Measurements from ENCODE around the gene XIAP.
A peak's percentile ranks its signal among the peaks of the same experiment; 100 is the strongest.

XIAP gene

GRCh38 chrX:123943488-123943887 lies 83.6 kb downstream of the XIAP start:
- DNase-seq (ENCODE audit: low read depth, low spot score): no peak
- no peak overlapping the region for H3K27ac ChIP-seq

GRCh38 chrX:123949846-123950245 lies 90.0 kb downstream of the XIAP start:
- H3K27ac ChIP-seq: no peak overlapping the region
- DNase-seq (ENCODE audit: low read depth, low spot score): no peak

GRCh38 chrX:123959281-123960063 lies 99.6 kb downstream of the XIAP start:
- H3K27ac ChIP-seq: peak overlapping the region; percentile 93
- no peak for DNase-seq (ENCODE audit: low read depth, low spot score)

GRCh38 chrX:123960956-123961267 lies 101.1 kb downstream of the XIAP start:
- H3K27ac ChIP-seq: peak overlapping the region; percentile 93
- no peak for DNase-seq (ENCODE audit: low read depth, low spot score)

GRCh38 chrX:123961268-123962005 lies 101.6 kb downstream of the XIAP start, which contains the start of gene STAG2:
TSS of gene STAG2 (plus strand) at chrX:123961706. CDS start at chrX:124022628, 60,922 bp downstream.
- DNase-seq (ENCODE audit: low read depth, low spot score): no peak
- H3K27ac ChIP-seq: peak within 1 kb of the TSS; percentile 93

GRCh38 chrX:123962006-123962467 lies 102.2 kb downstream of the XIAP start:
- no peak for DNase-seq (ENCODE audit: low read depth, low spot score)
- peak overlapping the region; percentile 93 for H3K27ac ChIP-seq

- DNase-seq (ENCODE audit: low read depth, low spot score): peak; percentile 78
- H3K27ac ChIP-seq: peak overlapping the region; percentile 93
These were observed 103.0 kb downstream of the XIAP start for GRCh38 chrX:123962794-123963373.

Measured in epithelial cell of prostate (primary cell).